SU-DHL-6 (cell line): ENCODE data around the gene SRPRB.

Experiments used
- EZH2phosphoT487 ChIP-seq: fragments of 200-600 bp; sonication (generic), shearing (Covaris generic); conservative IDR thresholded peaks from 2 replicates; pipeline ENCODE4 v1.6.1; 2018; ENCODE audit warnings: mild to moderate bottlenecking, antibody characterized with exemption, low read length, moderate library complexity, mixed read lengths
- TF ChIP-seq, protein P1 (sequence below): fragments of 200-600 bp; sonication (generic); IDR thresholded peaks from one replicate; pipeline ENCODE4 v1.5.1; 2017; ENCODE audit warnings: antibody characterized with exemption, mild to moderate bottlenecking, low read length, moderate library complexity; ENCODE audit not compliant: insufficient read depth, poor library complexity, severe bottlenecking

DNA sequence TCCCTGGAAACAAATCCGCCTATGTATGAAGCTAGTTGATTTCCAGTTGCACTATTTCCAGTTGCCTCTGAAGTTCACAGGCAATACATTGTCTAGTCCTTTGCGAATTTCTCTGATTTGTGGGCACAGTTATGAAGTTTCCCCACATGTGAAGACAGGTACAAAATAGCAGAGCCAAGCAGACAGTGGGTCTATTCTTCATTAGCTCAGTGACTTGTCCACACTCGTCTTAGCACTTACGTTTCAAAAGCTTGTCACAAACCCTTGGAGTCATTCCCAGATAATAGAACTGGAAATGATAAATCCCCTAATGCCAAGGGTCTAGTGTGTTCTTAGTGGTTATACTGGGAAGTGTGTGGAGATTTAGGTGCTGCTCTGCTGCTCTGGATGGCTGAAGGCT lies 14.5 kb downstream of the SRPRB start:
- TF ChIP-seq, protein P1, sequence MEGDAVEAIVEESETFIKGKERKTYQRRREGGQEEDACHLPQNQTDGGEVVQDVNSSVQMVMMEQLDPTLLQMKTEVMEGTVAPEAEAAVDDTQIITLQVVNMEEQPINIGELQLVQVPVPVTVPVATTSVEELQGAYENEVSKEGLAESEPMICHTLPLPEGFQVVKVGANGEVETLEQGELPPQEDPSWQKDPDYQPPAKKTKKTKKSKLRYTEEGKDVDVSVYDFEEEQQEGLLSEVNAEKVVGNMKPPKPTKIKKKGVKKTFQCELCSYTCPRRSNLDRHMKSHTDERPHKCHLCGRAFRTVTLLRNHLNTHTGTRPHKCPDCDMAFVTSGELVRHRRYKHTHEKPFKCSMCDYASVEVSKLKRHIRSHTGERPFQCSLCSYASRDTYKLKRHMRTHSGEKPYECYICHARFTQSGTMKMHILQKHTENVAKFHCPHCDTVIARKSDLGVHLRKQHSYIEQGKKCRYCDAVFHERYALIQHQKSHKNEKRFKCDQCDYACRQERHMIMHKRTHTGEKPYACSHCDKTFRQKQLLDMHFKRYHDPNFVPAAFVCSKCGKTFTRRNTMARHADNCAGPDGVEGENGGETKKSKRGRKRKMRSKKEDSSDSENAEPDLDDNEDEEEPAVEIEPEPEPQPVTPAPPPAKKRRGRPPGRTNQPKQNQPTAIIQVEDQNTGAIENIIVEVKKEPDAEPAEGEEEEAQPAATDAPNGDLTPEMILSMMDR, result no peak
- TF ChIP-seq EZH2phosphoT487, result no peak
